HG03469 (cell line): Measurements from ENCODE around the gene NT5C.
"Not testable (repeated sequence)": the region's sequence is repeated elsewhere in the genome, so short reads cannot be mapped to it uniquely, and the experiment has no call there.

ENCODE experiments used
- ATAC-seq: cut with Tn5 transposase; IDR thresholded peaks from one replicate; pipeline ENCODE4 v1.9.1; 2021; ENCODE audit warnings: mild to moderate bottlenecking, moderate library complexity, moderate number of reproducible peaks; ENCODE audit not compliant: unreplicated experiment

Gene NT5C

DNA sequence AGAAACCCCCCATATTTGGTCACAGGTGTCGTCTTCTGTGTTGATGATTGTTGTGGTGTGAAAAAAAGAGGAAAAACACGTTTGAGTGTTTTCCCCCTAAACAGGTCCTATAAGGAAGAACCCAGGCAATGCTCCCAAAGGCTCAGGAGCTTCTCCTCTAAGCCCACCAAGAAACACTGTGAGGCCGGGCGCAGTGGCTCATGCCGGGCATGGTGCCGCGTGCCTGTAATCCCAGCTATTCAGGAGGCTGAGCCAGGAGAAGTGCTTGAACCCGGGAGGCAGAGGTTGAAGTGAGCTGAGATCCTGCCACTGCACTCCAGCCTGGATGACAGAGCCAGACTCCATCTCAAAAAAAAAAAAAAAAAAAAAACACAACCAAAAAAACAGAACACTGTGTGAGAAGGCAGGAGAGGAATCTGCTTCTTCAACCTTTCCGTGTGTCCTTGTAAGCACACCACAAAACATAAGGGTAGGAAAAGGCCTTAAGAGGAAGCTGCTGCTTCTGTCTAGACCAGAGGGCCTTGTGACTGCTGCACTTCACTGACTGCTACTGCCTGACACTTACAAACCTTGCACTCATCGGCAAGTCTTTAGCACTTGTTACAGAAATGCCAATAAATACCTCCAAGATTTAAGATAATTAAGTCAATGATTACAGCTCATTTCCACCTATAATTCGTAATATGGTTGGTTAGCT, 13.4 kb upstream of the NT5C start:
- ATAC-seq, result no peak

DNA sequence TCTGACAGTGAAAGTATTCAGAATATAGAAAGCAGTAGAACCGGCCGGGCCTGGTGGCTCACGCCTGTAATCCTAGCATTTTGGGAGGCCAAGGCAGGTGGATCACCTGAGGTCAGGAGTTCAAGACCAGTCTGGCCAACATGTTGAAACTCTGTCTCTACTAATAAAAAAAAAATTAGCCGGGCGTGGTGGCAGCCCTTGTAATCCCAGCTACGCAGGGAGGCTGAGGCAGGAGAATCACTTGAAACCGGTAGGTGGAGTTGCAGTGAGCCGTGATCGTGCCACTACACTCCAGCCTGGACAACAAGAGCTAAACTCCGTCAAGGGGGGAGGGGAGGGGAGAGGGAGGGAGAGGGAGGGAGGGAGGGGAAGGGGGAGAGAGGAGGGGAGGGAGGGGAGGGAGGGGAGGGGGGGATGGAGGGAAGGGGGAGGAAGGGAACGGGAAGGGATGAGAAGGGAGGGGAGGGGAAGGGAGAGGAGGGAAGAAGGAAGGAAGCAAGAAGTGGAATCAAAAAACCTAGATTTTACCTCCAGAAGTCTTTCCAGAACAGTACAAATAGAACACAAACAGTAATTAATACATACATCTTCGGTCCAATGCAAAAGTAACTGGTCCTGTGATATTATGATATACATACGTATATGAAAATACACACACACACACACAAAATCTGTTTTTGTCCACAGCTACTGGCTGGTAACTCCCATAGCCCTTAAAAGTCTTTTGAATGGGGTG, 10.9 kb upstream of the NT5C start:
- no peak for ATAC-seq

DNA sequence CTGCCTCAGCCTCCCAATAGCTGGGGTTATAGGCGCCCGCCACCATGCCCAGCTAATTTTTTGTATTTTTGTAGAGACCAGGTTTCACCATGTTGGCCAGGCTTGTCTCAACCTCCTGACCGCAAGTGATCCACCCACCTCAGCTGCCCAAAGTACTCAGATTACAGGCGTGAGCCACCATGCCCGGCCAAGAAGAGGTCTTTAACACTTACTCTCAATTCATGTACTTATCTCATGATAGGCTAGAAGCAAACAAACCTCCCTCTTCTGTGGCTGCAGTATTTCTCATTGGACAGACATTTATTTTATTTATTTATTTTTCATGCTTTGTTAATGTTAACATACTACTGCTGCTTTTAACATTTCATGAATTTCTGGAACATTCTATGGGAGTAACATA, 7.0 kb upstream of the NT5C start:
- no peak for ATAC-seq

DNA sequence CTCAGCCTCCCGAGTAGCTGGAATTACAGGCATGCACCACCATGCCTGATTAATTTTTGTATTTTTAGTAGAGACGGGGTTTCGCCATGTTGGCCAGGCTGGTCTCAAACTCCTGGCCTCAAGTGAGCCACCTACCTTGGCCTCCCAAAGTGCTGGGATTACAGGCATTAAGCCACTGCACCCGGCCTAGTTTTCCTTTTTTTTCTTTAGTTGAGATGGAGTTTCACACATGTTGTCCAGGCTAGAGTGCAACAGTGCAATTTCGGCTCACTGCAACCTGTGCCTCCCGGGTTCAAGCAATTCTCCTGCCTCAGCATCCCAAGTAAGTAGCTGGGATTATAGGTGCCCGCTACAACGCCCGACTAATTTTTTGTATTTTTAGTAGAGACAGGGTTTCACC, 6.2 kb upstream of the NT5C start:
- ATAC-seq, result not testable (repeated sequence)

DNA sequence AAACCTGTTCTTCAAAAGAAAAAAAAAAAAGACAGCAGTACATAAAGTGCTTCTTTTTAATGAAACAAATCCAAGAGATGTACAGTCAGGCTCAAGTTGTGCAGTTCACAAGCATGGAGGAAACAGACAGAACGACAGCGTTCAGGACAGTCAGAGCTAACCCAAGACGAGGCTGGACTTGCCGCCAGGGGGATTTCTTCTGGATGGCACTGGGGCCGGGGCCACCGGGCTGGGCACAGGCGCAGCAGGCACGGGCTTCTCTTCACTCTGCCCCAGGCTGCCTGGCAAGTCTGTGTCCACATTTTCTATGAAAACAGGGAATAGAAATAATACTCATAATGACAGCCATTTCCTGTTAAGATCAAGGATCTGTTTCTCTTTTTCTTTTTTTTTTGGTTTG, 4.4 kb upstream of the NT5C start:
- no peak for ATAC-seq

DNA sequence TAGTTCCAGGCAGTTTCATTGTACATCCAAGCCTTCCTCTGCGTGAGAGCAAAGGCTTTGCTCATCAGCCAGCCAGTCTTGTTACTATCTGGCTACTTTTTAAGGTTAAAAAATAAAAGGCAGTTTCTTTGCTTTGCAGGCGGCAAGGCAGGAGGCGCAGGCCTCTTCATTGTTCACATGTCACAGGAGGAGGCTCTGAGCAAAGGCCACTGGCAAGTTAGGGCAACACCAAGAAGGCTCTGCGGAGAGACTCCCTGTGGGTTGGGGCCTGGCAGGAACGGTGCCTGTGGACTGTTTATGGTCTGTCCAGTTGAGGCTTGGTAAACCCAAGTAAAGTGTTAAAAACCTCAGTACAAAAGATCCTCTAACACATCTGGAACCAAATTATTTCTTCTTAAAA, 3.9 kb upstream of the NT5C start:
- ATAC-seq, result no peak

DNA sequence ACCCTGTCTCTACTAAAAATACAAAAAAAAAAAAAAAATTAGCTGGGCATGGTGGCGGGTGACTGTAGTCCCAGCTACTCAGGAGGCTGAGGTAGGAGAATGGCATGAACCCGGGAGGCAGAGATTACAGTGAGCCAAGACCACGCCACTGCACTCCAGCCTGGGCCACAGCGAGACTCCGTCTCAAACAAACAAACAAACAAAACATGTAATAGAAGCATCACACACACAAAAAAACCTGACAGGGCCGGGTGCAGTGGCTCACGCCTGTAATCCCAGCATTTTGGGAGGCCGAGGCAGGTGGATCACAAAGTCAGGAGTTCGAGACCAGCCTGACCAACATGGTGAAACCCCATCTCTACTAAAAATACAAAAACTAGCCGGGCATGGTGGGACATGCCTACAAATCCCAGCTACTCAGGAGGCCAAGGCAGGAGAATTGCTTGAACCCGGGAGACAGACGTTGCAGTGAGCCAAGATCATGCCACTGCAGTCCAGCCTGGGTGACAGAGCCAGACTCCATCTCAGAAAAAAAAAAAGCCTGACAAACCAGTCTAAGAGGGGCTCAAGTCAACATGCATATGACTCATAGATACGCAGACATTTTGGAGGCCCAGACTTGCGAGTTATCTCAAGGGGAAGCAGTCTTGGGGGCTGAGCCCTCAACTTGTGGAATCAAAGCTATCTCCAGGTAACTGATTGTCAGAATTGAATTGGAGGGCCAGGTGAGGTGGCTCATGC, 2.2 kb upstream of the NT5C start:
- ATAC-seq, result not testable (repeated sequence)

DNA sequence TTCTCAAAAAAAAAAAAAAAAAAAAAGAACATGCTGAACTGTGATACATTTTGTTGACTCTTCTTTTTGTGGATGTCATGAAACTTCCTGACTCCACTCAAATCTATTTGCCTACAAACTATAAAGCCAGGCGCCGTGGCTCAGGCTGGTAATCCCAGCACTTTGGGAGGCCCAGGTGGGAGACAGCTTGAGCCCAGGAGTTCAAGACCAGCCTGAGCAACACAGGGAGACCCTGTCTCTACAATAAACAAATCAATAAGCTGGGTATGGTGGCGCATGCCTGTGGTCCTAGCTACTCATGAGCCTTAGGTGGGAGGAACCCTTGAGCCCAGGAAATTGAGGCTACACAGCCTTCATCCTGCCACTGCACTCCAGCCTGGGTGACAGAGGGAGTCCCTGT, 1.5 kb upstream of the NT5C start:
- no peak for ATAC-seq

DNA sequence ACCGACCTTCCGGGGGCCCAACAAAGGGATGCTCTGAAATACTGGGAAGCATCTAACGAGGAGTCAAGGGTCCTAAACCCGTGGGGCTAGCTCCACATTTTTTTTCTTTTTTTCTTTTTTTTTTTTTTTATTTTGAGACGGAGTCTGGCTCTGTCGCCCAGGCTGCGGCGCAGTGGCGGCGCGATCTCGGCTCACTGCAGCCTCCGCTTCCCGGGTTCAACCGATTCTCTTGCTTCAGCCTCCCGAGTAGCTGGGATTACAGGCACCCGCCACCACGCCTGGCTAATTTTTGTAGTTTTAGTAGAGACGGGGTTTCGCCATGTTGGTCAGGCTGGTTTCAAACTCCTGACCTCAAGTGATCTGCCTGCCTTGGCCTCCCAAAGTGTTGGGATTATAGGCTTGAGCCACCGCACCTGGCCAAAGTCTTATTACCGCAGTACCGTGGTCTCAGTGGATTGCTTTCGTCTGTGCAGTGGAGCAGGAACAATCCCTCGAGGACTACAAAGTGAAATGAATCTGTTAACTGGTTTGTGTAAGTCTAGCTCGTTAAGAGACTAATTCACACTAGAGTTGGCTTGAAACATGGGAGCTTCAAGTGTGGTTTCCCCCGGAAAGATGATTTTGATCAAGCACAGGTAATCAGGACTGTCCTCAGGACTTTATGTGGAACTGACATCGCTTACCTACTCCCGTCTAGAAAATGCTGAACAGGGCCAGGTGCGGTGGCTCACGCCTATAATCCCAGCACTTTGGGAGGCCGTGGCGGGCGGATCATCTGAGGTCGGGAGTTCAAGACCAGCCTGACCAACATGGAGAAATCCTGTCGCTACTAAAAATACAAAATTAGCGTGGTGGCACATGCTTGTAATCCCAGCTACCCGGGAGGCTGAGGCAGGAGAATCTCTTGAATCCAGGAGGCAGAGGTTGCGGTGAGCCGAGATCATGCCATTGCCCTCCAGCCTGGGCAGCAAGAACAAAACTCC, 767 bp upstream of the NT5C start:
- ATAC-seq, result not testable (repeated sequence)

DNA sequence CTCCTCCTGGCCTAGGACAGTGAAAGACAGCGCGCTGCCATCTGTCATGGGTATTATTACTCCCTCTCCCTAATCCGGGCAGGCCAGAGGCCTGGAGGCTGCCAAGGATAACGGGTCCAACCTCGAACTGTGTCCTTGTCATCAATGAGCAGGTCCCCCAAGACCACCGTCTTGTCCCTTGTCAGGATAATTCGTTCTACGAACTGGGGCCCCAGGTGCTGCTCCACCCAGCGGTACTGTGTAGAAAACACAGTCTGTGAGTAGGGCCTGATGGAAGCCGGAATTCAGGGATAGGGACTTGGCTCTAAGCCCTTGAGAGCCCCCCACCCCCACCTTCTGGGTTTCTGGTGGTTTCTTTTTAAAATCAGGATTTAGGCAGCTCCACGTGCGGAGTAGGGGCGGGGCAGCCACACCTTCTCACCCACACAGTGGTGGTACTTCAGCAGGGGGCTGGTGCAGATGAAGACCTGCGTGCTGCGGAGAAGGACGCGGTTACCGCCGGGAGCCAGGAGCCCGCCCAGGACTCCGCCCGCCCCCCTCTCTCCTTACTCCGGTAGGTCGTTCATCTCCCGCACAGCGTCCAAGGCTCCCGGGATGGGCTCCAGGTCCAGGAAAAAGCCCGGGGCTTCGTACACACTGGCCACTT, 787 bp downstream of the NT5C start:
- no peak for ATAC-seq

DNA sequence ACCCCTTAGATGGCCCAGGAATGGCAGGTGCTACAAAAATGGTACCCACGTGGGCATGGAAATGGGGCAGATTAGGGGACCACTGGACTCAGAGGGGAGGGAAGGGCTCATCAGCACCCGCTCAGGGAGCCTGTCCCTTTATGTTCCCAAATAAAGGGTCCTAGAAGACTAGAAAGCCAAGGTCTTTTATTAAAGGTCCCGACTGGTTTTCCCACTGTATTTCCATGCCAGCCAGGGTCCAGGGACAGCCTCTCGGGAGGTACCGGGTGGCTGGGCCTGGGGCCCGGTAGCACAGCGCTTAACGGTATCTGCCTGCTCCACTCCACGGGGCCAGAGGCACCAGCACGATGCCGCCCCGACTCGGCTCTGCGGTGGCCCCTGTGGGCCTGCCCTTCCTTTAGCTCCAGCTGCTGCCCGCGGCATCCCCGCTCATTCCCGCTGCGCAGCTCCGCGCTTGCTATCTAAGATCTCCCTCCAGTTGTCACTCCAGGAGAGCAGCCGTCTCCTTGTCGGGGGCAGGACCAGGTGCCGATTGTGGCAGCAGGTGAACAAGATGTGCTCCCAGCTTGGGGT, 1.4 kb downstream of the NT5C start:
- no peak for ATAC-seq

DNA sequence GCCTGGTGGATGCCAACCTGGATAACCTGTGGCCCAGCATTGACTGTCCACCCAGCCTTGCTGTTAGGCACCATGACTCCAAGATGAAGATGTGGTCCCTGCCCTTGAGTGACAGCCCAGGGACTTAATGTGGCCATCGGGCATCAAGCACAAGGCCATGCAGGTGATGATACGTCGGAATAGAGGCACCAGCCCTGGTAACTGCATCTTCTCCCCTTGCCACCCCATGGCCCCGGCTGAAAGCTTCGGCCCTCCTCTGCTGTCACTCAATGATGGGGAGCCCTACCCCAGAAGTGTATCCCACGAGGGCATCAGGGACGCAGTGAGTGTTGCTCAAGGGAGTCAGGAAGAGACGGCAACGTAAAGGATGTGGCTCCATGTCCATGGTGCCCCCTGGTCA, 2.0 kb downstream of the NT5C start:
- no peak for ATAC-seq

DNA sequence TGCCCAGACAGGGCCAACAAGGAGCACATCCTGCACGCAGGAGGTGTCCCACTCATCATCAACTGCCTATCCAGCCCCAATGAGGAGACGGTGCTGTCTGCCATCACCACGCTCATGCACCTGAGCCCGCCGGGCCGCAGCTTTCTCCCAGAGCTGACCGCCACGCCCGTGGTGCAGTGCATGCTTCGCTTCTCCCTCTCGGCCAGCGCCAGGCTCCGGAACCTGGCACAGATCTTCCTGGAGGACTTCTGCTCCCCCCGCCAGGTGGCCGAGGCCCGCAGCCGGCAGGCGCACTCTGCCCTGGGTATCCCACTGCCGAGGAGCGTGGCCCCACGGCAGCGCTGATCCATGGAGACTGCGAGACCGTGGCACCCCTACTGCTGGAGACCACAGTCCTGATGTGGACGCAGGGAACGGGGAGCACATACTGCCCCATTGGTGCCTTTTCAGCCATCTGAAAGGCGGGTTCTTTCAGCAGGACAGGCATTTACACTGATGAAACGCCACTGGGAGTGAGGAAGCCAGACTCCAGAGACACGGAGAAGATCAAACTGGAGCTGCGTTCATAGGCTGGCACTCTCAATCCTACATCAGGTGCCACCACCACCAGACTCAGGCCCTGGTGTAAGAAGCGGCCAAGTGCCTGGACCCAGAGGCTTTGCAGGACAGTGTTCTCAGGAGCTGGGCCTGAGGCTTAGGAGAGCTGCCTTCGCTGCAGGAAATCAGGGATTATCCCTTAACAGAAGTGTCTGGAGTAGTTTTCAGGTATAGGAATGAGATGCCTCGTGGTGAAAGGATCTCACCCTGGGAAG, 2.6 kb downstream of the NT5C start:
- ATAC-seq, result no peak

DNA sequence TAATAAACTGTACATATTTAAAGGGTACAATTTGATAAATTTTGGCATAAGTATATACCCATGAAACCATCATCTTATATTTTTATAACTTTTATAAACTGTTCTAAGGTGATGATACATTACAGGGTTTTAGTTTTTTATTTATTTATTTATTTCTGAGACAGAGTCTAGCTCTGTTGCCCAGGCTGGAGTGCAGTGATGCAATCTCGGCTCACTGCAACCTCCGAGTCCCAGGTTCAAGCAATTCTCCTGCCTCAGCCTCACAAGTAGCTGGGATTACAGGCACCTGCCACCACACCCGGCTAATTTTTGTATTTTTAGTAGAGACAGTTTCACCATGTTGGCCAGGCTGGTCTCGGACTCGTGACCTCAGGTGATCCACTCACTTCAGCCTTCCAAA, 3.6 kb downstream of the NT5C start:
- not testable (repeated sequence) for ATAC-seq

DNA sequence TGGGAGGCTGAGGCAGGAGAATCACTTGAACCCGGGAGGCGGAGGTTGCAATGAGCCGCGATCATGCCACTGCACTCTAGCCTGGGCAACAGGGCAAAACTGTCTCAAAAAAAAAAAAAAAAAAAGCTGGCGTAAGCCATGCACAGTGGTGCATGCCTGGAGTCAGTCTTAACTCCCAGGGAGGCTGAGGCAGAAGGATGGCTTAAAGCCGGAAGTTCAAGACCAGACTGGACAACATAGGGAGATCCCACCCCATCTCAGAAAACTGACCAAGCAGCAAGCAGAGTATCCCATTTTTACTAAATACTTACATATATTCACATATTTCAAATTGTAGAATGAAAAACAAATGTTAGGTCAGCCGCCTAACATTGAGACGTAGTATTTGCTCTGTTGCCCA, 4.6 kb downstream of the NT5C start:
- ATAC-seq, result no peak

DNA sequence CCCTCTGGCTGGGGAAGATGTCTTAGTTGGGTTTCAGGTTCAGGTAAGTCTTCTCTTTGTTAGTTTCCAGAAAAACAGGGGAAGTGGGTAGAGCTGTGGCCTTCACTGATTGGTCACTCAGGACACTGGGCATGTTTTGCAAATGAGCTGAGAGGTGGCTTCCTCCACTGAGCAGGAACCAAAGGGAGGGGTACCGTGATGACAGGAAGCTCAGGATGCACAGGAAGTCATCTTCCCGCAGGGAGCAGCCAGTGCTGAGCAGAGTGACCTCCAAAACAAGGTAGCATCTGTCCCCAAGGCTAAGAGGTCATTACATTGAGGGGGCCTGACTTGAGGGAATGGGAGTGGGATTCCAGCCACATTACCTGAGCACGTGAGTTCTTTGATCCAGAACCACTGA, 5.6 kb downstream of the NT5C start:
- no peak for ATAC-seq

DNA sequence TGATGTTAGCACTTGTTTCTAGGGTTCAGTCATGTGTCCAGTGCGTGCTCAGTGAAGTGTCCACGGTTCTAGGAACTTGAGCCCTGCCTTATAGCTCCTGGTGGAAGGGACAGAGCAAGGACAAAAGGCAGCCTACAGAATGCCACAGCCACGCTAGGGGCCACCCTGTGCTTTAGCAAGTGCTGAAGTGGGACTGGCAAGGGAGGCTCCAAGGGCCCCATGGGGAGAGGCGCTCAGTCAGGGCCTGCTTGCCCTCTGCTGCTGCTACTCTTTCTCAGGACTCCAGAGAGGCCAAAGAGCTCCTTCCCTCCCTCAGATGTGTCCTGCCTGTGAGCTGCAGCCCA, 6.8 kb downstream of the NT5C start:
- ATAC-seq, result no peak

DNA sequence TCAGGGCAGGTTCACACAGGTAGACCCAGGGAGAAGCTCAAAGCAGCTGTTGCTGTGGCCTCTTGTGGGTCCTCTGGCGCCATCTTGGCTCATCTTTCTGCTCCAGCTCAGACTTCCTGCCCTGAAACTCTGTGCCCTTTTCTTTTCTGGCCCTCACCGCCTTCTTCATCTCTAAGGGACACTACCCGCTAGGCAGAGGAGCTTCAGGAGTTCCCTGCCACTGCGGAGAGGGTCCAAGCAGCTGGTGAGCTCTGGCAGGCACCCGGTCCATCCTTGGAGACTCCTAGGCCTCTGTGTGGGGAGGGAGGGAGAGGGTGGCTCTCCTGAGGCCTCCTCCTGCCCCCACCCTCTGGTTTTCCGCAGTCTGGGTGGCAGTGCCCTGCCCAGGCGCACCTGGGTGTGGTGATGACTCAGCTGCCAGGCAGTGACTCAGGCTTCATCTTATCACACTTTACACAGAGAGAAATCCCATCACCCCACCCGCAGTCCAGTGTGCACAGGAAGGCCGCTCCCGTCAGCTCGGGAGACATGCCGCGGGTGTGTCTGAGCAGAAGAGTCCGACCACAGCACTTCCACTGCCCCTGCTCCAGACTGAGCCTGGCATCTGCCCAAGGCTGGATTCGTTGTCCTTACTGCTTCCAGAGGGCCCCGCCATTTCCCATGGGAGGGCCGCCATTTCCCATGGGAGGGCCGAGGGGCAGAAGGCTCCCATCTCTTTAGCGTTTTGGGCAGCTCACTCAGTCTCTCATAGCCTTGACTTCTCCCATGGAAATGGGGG, 7.3 kb downstream of the NT5C start:
- no peak for ATAC-seq
